ENCODE measurements around the gene AIFM3. TPM values are rescaled to one million over a fixed set of nuclear protein-coding genes. Genes with fewer than 3 reads are reported as not detected.

AIFM3 gene
- total RNA-seq, 2 donors from 2014 or later, result 126 to 184 TPM

GRCh38 chr22:21012446-21013407 lies 45.7 kb downstream of the AIFM3 start:
- intact Hi-C loops (cut with DNase I, micrococcal nuclease), result no loop called here
- DNase-seq (no peak), ATAC-seq (no peak)

- ATAC-seq, result no peak
These were observed 46.7 kb downstream of the AIFM3 start for GRCh38 chr22:21013657-21014201.

GRCh38 chr22:21014202-21014725 lies 47.2 kb downstream of the AIFM3 start:
- DNase-seq, result peak; percentile 85 to 87
- intact Hi-C loops (cut with DNase I, micrococcal nuclease), result no loop called here
- peak; percentile 78 for ATAC-seq

More at GRCh38 chr22:21013657-21014201, 46.7 kb downstream of the AIFM3 start:
- DNase-seq, result no peak
- intact Hi-C loops (cut with DNase I, micrococcal nuclease), result no loop called here

GRCh38 chr22:21014726-21015465 lies 47.8 kb downstream of the AIFM3 start, which contains the start of gene P2RX6:
Gene P2RX6, plus strand, starts transcription at chr22:21015165. Its CDS starts 10 bp downstream, at chr22:21015175.
- peak; percentile 83 for ATAC-seq
- intact Hi-C loops (cut with DNase I, micrococcal nuclease), result no loop called here
- peak; percentile 61 to 76 for DNase-seq

- ATAC-seq, result no peak
- no peak for DNase-seq
- intact Hi-C loops (cut with DNase I, micrococcal nuclease), result no loop called here
These were observed 48.5 kb downstream of the AIFM3 start for GRCh38 chr22:21015466-21016006.

GRCh38 chr22:21016644-21017420 lies 49.8 kb downstream of the AIFM3 start:
- ATAC-seq (peak; percentile 33), DNase-seq (no peak)
- intact Hi-C loops (cut with DNase I, micrococcal nuclease), result no loop called here

- intact Hi-C loops (cut with DNase I, micrococcal nuclease), result no loop called here
- no peak for DNase-seq
- no peak for ATAC-seq
These were observed 51.3 kb downstream of the AIFM3 start for GRCh38 chr22:21018314-21018713.

GRCh38 chr22:21020802-21021429 lies 53.9 kb downstream of the AIFM3 start:
- no peak for ATAC-seq
- intact Hi-C loops (cut with DNase I, micrococcal nuclease), result no loop called here
- no peak for DNase-seq

GRCh38 chr22:21022507-21022906 lies 55.5 kb downstream of the AIFM3 start:
- intact Hi-C loops (cut with DNase I, micrococcal nuclease), result no loop called here
- DNase-seq, result no peak
- ATAC-seq, result no peak

GRCh38 chr22:21022955-21023614 lies 56.0 kb downstream of the AIFM3 start:
- DNase-seq, result no peak
- intact Hi-C loops (cut with DNase I, micrococcal nuclease), result no loop called here
- ATAC-seq, result no peak

- intact Hi-C loops (cut with DNase I, micrococcal nuclease), result no loop called here
- DNase-seq (no peak), ATAC-seq (no peak)
These were observed 58.2 kb downstream of the AIFM3 start for GRCh38 chr22:21025266-21025665.

GRCh38 chr22:21025763-21026755 lies 59.0 kb downstream of the AIFM3 start:
- intact Hi-C loops (cut with DNase I, micrococcal nuclease), result no loop called here
- ATAC-seq, result no peak

GRCh38 chr22:21026783-21027692 lies 60.0 kb downstream of the AIFM3 start:
- no peak for ATAC-seq
- DNase-seq, result no peak
- intact Hi-C loops (cut with DNase I, micrococcal nuclease), result no loop called here

More at GRCh38 chr22:21025763-21026755, 59.0 kb downstream of the AIFM3 start:
- no peak for DNase-seq

- ATAC-seq (no peak), DNase-seq (no peak)
- intact Hi-C loops (cut with DNase I, micrococcal nuclease), result no loop called here
These were observed 61.5 kb downstream of the AIFM3 start for GRCh38 chr22:21028277-21029251.
